GM12878 (cell line): ENCODE results near the gene COL19A1. TPM values are rescaled to one million over a fixed set of nuclear protein-coding genes. Genes with fewer than 3 reads are reported as not detected.

Source experiments
- ATAC-seq: fragments of 200-7000 bp; cut with Tn5 transposase; 3 replicates; pipeline ENCODE4 v1.9.1; 2020; ENCODE audit warnings: mild to moderate bottlenecking, moderate library complexity
- BruUV-seq: library from RNA; stranded (reverse); fragments of 400-500 nt; replicated peaks from 2 replicates; lab custom pipeline; 2021; lab: Mats Ljungman, UMichigan
- CTCF ChIA-PET: fragments of 300-600 bp; sonication (Branson Sonifier 250); formaldehyde crosslinking; extraction: SDS; loops from one replicate; lab custom pipeline; 2021; ENCODE audit warnings: inconsistent platforms; lab: Yijun Ruan, JAX
- POLR2A ChIA-PET: fragments of 350-600 bp; formaldehyde crosslinking; extraction: SDS; loops from one replicate; lab custom pipeline; 2021; ENCODE audit warnings: inconsistent platforms; lab: Charles Lee
- RAD21 ChIA-PET: fragments of 300-600 bp; sonication (Branson Sonifier 250); formaldehyde crosslinking; loops from one replicate; lab custom pipeline; 2023; ENCODE audit warnings: antibody characterized with exemption; ENCODE audit not compliant: unreplicated experiment; lab: Charles Lee
- SMC1A ChIA-PET: fragments of 300-600 bp; sonication (Branson Sonifier 250); formaldehyde crosslinking; loops from one replicate; lab custom pipeline; 2023; ENCODE audit not compliant: unreplicated experiment, uncharacterized antibody; lab: Charles Lee
- DNase-seq: peaks from one replicate; pipeline ENCODE4 v3.0.0-alpha.2; 2011; ENCODE audit warnings: low read depth, low spot score
- FAIRE-seq: peaks from 3 replicates; lab custom pipeline; 2011; peaks lifted over from hg19 to GRCh38; lab: Jason Lieb, UNC
- H2AFZ ChIP-seq: 2 replicates; pipeline ENCODE4 v1.6.0; 2011; ENCODE audit warnings: low read depth, low read length, control low read depth; ENCODE audit not compliant: control insufficient read depth
- H3K27ac ChIP-seq: 2 replicates; pipeline ENCODE4 v1.5.1; 2011; ENCODE audit warnings: control low read depth; ENCODE audit not compliant: control insufficient read depth, insufficient read depth
- H3K27me3 ChIP-seq, 2 experiments: replicated peaks in 1 of 2; 2 replicates each; pipeline versions ENCODE4 v1.6.0 to v1.6.1; 2011; ENCODE audit warnings: low read length in 1 of 2; ENCODE audit not compliant: control insufficient read depth in 2 of 2, insufficient read depth in 2 of 2
- H3K36me3 ChIP-seq, 2 experiments: 2 replicates each; pipeline ENCODE4 v1.5.1; 2011; ENCODE audit warnings: low read length in 1 of 2; ENCODE audit not compliant: control insufficient read depth in 2 of 2, insufficient read depth in 2 of 2
- H3K4me1 ChIP-seq: 2 replicates; pipeline ENCODE4 v1.6.1; 2011; ENCODE audit warnings: mild to moderate bottlenecking, low read length, moderate library complexity, mixed read lengths; ENCODE audit not compliant: control insufficient read depth, insufficient read depth
- H3K4me2 ChIP-seq: 2 replicates; pipeline ENCODE4 v1.6.0; 2011; ENCODE audit warnings: control low read depth; ENCODE audit not compliant: control insufficient read depth, insufficient read depth
- H3K4me3 ChIP-seq: fragments of 200-600 bp; sonication (generic); 2 replicates; pipeline ENCODE4 v1.5.1; 2016
- H3K79me2 ChIP-seq: 2 replicates; pipeline ENCODE4 v1.6.0; 2011; ENCODE audit warnings: low read length; ENCODE audit not compliant: control insufficient read depth, insufficient read depth
- H3K9ac ChIP-seq: 2 replicates; pipeline ENCODE4 v1.8.0; 2011; ENCODE audit warnings: low read length, control low read depth, mixed read lengths; ENCODE audit not compliant: control insufficient read depth, insufficient read depth
- H3K9me3 ChIP-seq: replicated peaks from 3 replicates; pipeline ENCODE4 v1.5.1; 2011; ENCODE audit warnings: mild to moderate bottlenecking, low read length; ENCODE audit not compliant: control insufficient read depth, insufficient read depth
- H4K20me1 ChIP-seq: 2 replicates; pipeline ENCODE4 v1.6.0; 2011; ENCODE audit not compliant: control insufficient read depth, insufficient read depth
- CHD2 ChIP-seq: IDR thresholded peaks from 2 replicates; pipeline ENCODE4 v1.6.1; 2011; ENCODE audit warnings: low read depth, low read length, improper control_type of control experiment, borderline replicate concordance
- CHD4 ChIP-seq: fragments of 200-600 bp; sonication (generic); IDR thresholded peaks from 2 replicates; pipeline ENCODE4 v1.6.1; 2016; ENCODE audit warnings: mild to moderate bottlenecking
- PML ChIP-seq: IDR thresholded peaks from 2 replicates; pipeline ENCODE4 v1.6.1; 2012; ENCODE audit warnings: low read length, inconsistent platforms
- RAD51 ChIP-seq: fragments of 450-650 bp; IDR thresholded peaks from 2 replicates; pipeline ENCODE4 v1.6.1; 2016; ENCODE audit warnings: moderate library complexity, mild to moderate bottlenecking, inconsistent platforms
- SREBF1 ChIP-seq: IDR thresholded peaks from 2 replicates; pipeline ENCODE4 v1.6.1; 2012; ENCODE audit warnings: mild to moderate bottlenecking, low read length
- STAT1 ChIP-seq: fragments of 450-650 bp; conservative IDR thresholded peaks from 2 replicates; pipeline ENCODE4 v1.6.1; 2014; ENCODE audit warnings: antibody characterized with exemption, mild to moderate bottlenecking
- WGBS: methylation state at CpG from one replicate; pipeline ENCODE4 v1.1.6; 2016; ENCODE audit warnings: low lambda C conversion rate; ENCODE audit not compliant: insufficient replicate concordance, insufficient coverage; ENCODE audit errors: missing lambda C conversion rate; 5-methylcytosine and 5-hydroxymethylcytosine counted together
- in situ Hi-C: fragments of 300-500 bp; cut with MboI; formaldehyde crosslinking; loops from 9 replicates; pipeline ENCODE4 v1.14.3; 2018; ENCODE audit warnings: mixed read lengths
- intact Hi-C: fragments of 100-400 bp; cut with micrococcal nuclease; formaldehyde crosslinking; loops from one replicate; pipeline ENCODE4 v1.14.2; 2022; ENCODE audit not compliant: unreplicated experiment
- polyA plus RNA-seq, 11 experiments: library from polyadenylated mRNA; depleted of rRNA in 4 of 11; unstranded in 6 of 11; stranded (reverse) in 5 of 11; fragments of >200 nt; fragmentation: Nextera tagmentation in 4 of 11; fragmentation: Illumina TruSeq in 1 of 11; extraction: Ambion mirVana in 4 of 11; extraction: Trizol in 1 of 11; gene quantifications; 1 replicate in 1 of 11; 2 replicates in 10 of 11; pipeline versions ENCODE4 v1.2.1 to v1.2.3, GENCODE V29; 2011 to 2016; ENCODE audit warnings: inconsistent platforms in 2 of 11, missing spikeins in 2 of 11, low read depth in 1 of 11
- total RNA-seq, 4 experiments: library from RNA; depleted of rRNA in 3 of 4; stranded (reverse); fragments of >200 nt in 3 of 4; fragmentation: Illumina TruSeq in 1 of 4; extraction: Trizol in 1 of 4; gene quantifications; 2 replicates each; pipeline versions ENCODE4 v1.2.1 to v1.2.3, GENCODE V29; 2013 to 2021
- TF ChIP-seq, protein P1 (sequence below): fragments of 450-650 bp; IDR thresholded peaks from 2 replicates; pipeline ENCODE4 v1.6.1; 2017; ENCODE audit warnings: mild to moderate bottlenecking
- TF ChIP-seq, protein P2 (sequence below): IDR thresholded peaks from 2 replicates; pipeline ENCODE4 v1.6.1; 2012; ENCODE audit warnings: mild to moderate bottlenecking, low read depth, low read length
- TF ChIP-seq, protein P3 (sequence below): fragments of 450-650 bp; IDR thresholded peaks from 2 replicates; pipeline ENCODE4 v1.6.1; 2018; ENCODE audit warnings: mild to moderate bottlenecking, low read depth, moderate library complexity; ENCODE audit not compliant: partially characterized antibody

Gene COL19A1
- total and polyA plus RNA-seq, 10 of the 15 experiments (the other 5 are each of a cell fraction or from before 2014, with no cell fraction given), result 1.1 to 13.5 (median 4.1) TPM

DNA sequence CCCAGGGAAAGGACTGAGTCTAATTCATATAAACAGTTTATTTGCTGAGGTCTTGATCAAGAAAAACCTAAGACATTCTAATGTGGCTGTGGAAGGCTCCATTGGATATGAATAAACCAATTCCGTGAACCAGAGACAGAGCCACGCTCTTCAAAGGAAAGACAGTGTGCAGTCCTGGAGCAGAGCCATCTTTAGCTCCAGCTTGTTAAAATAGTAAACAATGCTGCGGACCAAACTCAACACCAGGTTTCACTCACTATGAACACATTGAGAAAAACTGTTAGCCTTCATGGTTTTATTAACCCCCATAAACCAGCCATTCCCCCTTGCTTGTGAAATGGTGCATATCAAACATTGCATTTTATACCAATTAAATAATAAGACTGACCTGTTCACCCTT, 374.7 kb downstream of the COL19A1 start:
- WGBS, result 67% methylated on average over 3 of the region's 3 CpGs
- ChIA-PET RAD21 (interaction anchor here (2.4 kb wide), 1 partner anchor 20 kb away, joined by 7 read pairs; no protein-coding TSS in a partner anchor), SMC1A (interaction anchor here (0.6 to 1.2 kb wide), 2 partner anchors 12 kb away, joined by 3 read pairs; no protein-coding TSS in a partner anchor), CTCF (interaction anchor here (0.9 to 1.7 kb wide), 4 partner anchors 12 to 771 kb away, joined by 3 to 4 read pairs (median 3); partner anchors contain the start of gene COL19A1), POLR2A (no interaction called here)
- Histone ChIP-seq H3K4me3 (no peak overlapping the region), H3K27me3 (peaks cover 0 to 2% of the 10 kb centered on the region in 2 experiments; a peak in 1 of 4 replicates), H3K4me1 (no peaks in the 10 kb centered on the region), H3K4me2 (no peak overlapping the region), H3K27ac (no peak overlapping the region), H2AFZ (no peak overlapping the region), H3K9me3 (no peaks in the 10 kb centered on the region), H3K79me2 (no peaks in the 10 kb centered on the region), H3K9ac (no peak overlapping the region), H4K20me1 (no peaks in the 10 kb centered on the region), H3K36me3 (no peaks in the 10 kb centered on the region)
- intact Hi-C loops, result no loop called here
- no peak for TF ChIP-seq STAT1
- TF ChIP-seq SREBF1, result no peak
- no peak for TF ChIP-seq CHD4
- TF ChIP-seq CHD2, result no peak
- FAIRE-seq (no peak), ATAC-seq (no peak), DNase-seq (no peak)
- BruUV-seq, result no TSS peak
- in situ Hi-C loops, result no loop called here

DNA sequence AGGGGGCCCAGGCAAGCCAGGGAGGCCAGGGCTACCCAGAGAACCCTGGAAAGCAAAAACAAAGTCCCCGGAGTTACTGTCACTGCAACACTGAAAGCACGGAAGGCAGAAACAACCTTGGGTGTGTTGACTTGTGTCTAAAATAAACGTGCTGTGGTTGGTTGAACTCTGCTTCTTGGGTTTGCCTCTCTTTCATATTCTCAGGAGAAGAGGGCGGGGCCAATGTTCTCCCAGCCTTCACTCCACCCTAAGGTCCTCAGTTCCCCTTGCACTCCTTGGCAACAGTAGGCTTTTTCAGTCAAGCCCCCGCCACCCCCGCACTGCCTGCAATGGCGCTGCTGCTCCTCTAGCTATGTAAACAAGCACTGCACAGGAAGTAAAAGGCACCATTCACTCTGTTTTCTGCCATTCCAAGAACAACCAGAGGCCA, 375.6 kb downstream of the COL19A1 start:
- CTCF ChIA-PET, result interaction anchor here (0.7 to 1.4 kb wide), 3 partner anchors 11 to 49 kb away, joined by 3 read pairs; no protein-coding TSS in a partner anchor
- Histone ChIP-seq H2AFZ (no peak overlapping the region), H3K4me3 (no peak overlapping the region), H3K9ac (no peak overlapping the region), H3K27me3 (peaks cover 0 to 7% of the 10 kb centered on the region in 2 experiments; a peak in 2 of 4 replicates), H3K4me1 (no peaks in the 10 kb centered on the region), H3K79me2 (no peaks in the 10 kb centered on the region), H3K4me2 (no peak overlapping the region), H3K27ac (no peak overlapping the region), H3K9me3 (no peaks in the 10 kb centered on the region), H4K20me1 (no peaks in the 10 kb centered on the region), H3K36me3 (no peaks in the 10 kb centered on the region)
- intact Hi-C loops (no loop called here), in situ Hi-C loops (no loop called here)
- ATAC-seq (no peak), FAIRE-seq (no peak), DNase-seq (no peak)
- BruUV-seq, result no TSS peak
- TF ChIP-seq, protein P1, sequence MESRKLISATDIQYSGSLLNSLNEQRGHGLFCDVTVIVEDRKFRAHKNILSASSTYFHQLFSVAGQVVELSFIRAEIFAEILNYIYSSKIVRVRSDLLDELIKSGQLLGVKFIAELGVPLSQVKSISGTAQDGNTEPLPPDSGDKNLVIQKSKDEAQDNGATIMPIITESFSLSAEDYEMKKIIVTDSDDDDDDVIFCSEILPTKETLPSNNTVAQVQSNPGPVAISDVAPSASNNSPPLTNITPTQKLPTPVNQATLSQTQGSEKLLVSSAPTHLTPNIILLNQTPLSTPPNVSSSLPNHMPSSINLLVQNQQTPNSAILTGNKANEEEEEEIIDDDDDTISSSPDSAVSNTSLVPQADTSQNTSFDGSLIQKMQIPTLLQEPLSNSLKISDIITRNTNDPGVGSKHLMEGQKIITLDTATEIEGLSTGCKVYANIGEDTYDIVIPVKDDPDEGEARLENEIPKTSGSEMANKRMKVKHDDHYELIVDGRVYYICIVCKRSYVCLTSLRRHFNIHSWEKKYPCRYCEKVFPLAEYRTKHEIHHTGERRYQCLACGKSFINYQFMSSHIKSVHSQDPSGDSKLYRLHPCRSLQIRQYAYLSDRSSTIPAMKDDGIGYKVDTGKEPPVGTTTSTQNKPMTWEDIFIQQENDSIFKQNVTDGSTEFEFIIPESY, result no peak
- TF ChIP-seq PML (no peak), RAD51 (no peak)
- TF ChIP-seq, protein P2, sequence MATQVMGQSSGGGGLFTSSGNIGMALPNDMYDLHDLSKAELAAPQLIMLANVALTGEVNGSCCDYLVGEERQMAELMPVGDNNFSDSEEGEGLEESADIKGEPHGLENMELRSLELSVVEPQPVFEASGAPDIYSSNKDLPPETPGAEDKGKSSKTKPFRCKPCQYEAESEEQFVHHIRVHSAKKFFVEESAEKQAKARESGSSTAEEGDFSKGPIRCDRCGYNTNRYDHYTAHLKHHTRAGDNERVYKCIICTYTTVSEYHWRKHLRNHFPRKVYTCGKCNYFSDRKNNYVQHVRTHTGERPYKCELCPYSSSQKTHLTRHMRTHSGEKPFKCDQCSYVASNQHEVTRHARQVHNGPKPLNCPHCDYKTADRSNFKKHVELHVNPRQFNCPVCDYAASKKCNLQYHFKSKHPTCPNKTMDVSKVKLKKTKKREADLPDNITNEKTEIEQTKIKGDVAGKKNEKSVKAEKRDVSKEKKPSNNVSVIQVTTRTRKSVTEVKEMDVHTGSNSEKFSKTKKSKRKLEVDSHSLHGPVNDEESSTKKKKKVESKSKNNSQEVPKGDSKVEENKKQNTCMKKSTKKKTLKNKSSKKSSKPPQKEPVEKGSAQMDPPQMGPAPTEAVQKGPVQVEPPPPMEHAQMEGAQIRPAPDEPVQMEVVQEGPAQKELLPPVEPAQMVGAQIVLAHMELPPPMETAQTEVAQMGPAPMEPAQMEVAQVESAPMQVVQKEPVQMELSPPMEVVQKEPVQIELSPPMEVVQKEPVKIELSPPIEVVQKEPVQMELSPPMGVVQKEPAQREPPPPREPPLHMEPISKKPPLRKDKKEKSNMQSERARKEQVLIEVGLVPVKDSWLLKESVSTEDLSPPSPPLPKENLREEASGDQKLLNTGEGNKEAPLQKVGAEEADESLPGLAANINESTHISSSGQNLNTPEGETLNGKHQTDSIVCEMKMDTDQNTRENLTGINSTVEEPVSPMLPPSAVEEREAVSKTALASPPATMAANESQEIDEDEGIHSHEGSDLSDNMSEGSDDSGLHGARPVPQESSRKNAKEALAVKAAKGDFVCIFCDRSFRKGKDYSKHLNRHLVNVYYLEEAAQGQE, result no peak
- TF ChIP-seq, protein P3, sequence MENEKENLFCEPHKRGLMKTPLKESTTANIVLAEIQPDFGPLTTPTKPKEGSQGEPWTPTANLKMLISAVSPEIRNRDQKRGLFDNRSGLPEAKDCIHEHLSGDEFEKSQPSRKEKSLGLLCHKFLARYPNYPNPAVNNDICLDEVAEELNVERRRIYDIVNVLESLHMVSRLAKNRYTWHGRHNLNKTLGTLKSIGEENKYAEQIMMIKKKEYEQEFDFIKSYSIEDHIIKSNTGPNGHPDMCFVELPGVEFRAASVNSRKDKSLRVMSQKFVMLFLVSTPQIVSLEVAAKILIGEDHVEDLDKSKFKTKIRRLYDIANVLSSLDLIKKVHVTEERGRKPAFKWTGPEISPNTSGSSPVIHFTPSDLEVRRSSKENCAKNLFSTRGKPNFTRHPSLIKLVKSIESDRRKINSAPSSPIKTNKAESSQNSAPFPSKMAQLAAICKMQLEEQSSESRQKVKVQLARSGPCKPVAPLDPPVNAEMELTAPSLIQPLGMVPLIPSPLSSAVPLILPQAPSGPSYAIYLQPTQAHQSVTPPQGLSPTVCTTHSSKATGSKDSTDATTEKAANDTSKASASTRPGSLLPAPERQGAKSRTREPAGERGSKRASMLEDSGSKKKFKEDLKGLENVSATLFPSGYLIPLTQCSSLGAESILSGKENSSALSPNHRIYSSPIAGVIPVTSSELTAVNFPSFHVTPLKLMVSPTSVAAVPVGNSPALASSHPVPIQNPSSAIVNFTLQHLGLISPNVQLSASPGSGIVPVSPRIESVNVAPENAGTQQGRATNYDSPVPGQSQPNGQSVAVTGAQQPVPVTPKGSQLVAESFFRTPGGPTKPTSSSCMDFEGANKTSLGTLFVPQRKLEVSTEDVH, result no peak
- WGBS, result 54% methylated on average over 7 of the region's 7 CpGs
- SMC1A ChIA-PET, result interaction anchor here (1.2 kb wide), 1 partner anchor 14 kb away, joined by 3 read pairs; no protein-coding TSS in a partner anchor
- RAD21 ChIA-PET, result no interaction called here
- POLR2A ChIA-PET, result no interaction called here
